GM20000 (cell line): Measurements from ENCODE around the gene HDAC4.
A peak's percentile ranks its signal among the peaks of the same experiment; 100 is the strongest.

Experiments
- DNase-seq: peaks from one replicate; pipeline ENCODE4 v3.0.0; 2012; ENCODE audit warnings: low spot score
- CTCF ChIP-seq: IDR thresholded peaks from 2 replicates; pipeline ENCODE4 v1.5.1; 2012; ENCODE audit warnings: mild to moderate bottlenecking, control low read depth; ENCODE audit errors: extremely low read depth, missing control alignments

Gene HDAC4

GRCh38 chr2:239289545-239289944 is 111.3 kb downstream of the HDAC4 start:
- TF ChIP-seq CTCF: no peak
- no peak for DNase-seq

- no peak for TF ChIP-seq CTCF
- peak; percentile 80 for DNase-seq
These were observed 111.8 kb downstream of the HDAC4 start for GRCh38 chr2:239288951-239289511.

GRCh38 chr2:239288237-239288636 is 112.6 kb downstream of the HDAC4 start:
- DNase-seq: no peak
- TF ChIP-seq CTCF: no peak

- no peak for DNase-seq
- no peak for TF ChIP-seq CTCF
These were observed 113.4 kb downstream of the HDAC4 start for GRCh38 chr2:239287461-239287860.

GRCh38 chr2:239286901-239287300 is 113.9 kb downstream of the HDAC4 start:
- no peak for DNase-seq

GRCh38 chr2:239285932-239286230 is 114.9 kb downstream of the HDAC4 start:
- DNase-seq: no peak
- TF ChIP-seq CTCF: no peak

More at GRCh38 chr2:239286901-239287300, 113.9 kb downstream of the HDAC4 start:
- TF ChIP-seq CTCF: no peak

DNA sequence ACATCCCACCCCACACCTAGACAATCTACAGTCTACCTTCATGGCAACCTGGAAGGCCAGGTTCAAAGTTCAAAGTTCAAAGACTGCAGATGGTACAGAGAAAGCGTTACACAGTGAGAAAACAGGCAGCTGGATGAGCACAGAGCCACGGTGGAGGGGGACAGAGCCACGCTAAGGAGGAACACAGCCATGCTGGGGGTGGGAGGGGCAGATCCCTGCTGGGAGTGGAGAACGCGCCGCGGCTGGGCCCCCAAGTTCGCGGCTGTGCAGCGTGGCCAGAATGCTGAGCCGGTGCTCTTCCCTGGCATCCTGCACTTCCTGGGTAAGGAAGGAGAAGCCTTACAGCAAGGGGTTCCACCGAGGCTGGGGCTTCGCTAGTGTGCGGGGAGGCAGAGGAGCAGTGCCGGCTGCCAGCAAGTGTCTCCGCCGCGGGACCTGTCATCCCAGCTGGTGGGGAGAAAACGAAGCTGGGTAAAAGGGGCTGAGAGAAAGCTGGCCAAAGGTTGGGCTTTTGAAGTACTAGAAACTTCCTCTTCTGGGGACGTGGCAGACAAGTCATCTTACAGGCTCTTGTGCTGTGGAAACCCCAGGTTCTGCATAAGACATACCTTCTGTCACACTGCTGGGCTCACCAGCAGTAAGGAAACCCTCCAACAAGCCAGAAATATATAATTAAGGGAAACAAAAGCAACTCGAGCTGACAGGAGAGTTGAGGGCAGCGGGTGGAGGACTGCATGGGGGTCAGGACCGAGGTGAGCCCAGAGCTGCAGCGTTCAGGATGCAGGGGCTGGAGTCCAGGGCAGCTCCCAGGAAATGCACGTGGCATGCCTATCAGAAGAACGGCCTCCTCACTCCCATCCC is 115.5 kb downstream of the HDAC4 start:
- peak; percentile 69 for DNase-seq
- TF ChIP-seq CTCF: no peak
